ENCODE data around the gene TLK1. TPM values are rescaled to one million over a fixed set of nuclear protein-coding genes. Genes with fewer than 3 reads are reported as not detected.

The TLK1 gene
- total and polyA plus RNA-seq, 9 of the 15 experiments (the other 6 are each of a cell fraction or from before 2014, with no cell fraction given): 20.2 to 101 (median 40.5) TPM

DNA sequence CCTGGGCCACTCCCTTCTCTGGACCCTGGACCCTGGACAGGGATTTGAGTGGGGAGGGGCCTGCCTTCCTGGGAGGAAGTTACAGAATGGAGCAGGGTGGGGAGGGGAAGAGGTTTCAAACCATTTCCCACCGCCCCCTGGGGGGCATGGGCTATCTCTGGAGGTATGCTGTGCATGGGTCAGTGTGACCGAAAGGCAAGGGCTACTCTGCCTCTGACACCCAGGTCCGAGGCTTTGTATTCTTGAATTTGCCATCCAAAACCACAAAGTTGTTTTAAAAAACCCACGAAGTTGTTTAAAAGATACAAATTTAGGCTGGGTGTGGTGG lies 184.8 kb downstream of the TLK1 start (continued):
- TF ChIP-seq, protein P1, sequence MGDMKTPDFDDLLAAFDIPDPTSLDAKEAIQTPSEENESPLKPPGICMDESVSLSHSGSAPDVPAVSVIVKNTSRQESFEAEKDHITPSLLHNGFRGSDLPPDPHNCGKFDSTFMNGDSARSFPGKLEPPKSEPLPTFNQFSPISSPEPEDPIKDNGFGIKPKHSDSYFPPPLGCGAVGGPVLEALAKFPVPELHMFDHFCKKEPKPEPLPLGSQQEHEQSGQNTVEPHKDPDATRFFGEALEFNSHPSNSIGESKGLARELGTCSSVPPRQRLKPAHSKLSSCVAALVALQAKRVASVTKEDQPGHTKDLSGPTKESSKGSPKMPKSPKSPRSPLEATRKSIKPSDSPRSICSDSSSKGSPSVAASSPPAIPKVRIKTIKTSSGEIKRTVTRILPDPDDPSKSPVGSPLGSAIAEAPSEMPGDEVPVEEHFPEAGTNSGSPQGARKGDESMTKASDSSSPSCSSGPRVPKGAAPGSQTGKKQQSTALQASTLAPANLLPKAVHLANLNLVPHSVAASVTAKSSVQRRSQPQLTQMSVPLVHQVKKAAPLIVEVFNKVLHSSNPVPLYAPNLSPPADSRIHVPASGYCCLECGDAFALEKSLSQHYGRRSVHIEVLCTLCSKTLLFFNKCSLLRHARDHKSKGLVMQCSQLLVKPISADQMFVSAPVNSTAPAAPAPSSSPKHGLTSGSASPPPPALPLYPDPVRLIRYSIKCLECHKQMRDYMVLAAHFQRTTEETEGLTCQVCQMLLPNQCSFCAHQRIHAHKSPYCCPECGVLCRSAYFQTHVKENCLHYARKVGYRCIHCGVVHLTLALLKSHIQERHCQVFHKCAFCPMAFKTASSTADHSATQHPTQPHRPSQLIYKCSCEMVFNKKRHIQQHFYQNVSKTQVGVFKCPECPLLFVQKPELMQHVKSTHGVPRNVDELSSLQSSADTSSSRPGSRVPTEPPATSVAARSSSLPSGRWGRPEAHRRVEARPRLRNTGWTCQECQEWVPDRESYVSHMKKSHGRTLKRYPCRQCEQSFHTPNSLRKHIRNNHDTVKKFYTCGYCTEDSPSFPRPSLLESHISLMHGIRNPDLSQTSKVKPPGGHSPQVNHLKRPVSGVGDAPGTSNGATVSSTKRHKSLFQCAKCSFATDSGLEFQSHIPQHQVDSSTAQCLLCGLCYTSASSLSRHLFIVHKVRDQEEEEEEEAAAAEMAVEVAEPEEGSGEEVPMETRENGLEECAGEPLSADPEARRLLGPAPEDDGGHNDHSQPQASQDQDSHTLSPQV (IDR thresholded peaks at IDR 0.05): no peak
- no peak for TF ChIP-seq GABPB1 (CRISPR knock-in tag; IDR thresholded peaks at IDR 0.05)
- no peak for TF ChIP-seq KAT7 (CRISPR knock-in tag; IDR thresholded peaks at IDR 0.05; ENCODE audit: borderline replicate concordance)
- TF ChIP-seq NONO (IDR thresholded peaks at IDR 0.05; ENCODE audit: low read depth in 2 of 2, low read length in 1 of 2): no peak
- TF ChIP-seq, protein P2, sequence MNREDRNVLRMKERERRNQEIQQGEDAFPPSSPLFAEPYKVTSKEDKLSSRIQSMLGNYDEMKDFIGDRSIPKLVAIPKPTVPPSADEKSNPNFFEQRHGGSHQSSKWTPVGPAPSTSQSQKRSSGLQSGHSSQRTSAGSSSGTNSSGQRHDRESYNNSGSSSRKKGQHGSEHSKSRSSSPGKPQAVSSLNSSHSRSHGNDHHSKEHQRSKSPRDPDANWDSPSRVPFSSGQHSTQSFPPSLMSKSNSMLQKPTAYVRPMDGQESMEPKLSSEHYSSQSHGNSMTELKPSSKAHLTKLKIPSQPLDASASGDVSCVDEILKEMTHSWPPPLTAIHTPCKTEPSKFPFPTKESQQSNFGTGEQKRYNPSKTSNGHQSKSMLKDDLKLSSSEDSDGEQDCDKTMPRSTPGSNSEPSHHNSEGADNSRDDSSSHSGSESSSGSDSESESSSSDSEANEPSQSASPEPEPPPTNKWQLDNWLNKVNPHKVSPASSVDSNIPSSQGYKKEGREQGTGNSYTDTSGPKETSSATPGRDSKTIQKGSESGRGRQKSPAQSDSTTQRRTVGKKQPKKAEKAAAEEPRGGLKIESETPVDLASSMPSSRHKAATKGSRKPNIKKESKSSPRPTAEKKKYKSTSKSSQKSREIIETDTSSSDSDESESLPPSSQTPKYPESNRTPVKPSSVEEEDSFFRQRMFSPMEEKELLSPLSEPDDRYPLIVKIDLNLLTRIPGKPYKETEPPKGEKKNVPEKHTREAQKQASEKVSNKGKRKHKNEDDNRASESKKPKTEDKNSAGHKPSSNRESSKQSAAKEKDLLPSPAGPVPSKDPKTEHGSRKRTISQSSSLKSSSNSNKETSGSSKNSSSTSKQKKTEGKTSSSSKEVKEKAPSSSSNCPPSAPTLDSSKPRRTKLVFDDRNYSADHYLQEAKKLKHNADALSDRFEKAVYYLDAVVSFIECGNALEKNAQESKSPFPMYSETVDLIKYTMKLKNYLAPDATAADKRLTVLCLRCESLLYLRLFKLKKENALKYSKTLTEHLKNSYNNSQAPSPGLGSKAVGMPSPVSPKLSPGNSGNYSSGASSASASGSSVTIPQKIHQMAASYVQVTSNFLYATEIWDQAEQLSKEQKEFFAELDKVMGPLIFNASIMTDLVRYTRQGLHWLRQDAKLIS (CRISPR knock-in tag; IDR thresholded peaks at IDR 0.05): no peak
- no peak for TF ChIP-seq KLF1 (tag; IDR thresholded peaks at IDR 0.05)
- no peak for TF ChIP-seq NR2F6 (CRISPR knock-in tag; IDR thresholded peaks at IDR 0.05)

All from K562 (cell line).